ENCODE results near the gene EIF4A2.

The EIF4A2 gene

GRCh38 chr3:186759231-186759930, 24.0 kb upstream of the EIF4A2 start:
- no peak for TF ChIP-seq CTCF (IDR thresholded peaks at IDR 0.05; ENCODE audit: borderline replicate concordance, extremely low read depth, low read length, poor library complexity, severe bottlenecking)
- TF ChIP-seq EZH2 (IDR thresholded peaks at IDR 0.05; ENCODE audit: borderline replicate concordance, low read depth, low read length, severe bottlenecking): no peak

GRCh38 chr3:186760141-186760833, 23.1 kb upstream of the EIF4A2 start:
- Histone ChIP-seq H3K4me3 (ENCODE audit: low read depth in 1 of 2, low read length in 2 of 2) (no peak overlapping the region), H3K9ac (ENCODE audit: low read depth, low read length) (no peak overlapping the region), H3K27me3 (ENCODE audit: insufficient read depth, low read length, poor library complexity) (peaks cover 6% of the 10 kb centered on the region), H3K36me3 (ENCODE audit: insufficient read depth, low read length) (no peaks in the 10 kb centered on the region), H3K4me2 (ENCODE audit: insufficient read depth, low read length) (no peak overlapping the region), H3K4me1 (ENCODE audit: insufficient read depth, low read length) (no peaks in the 10 kb centered on the region), H3K27ac (ENCODE audit: low read length) (no peak overlapping the region), H3K9me3 (ENCODE audit: insufficient read depth, low read length, severe bottlenecking) (no peaks in the 10 kb centered on the region), H3K79me2 (ENCODE audit: insufficient read depth, low read length) (no peaks in the 10 kb centered on the region), H4K20me1 (ENCODE audit: insufficient read depth, low read length) (no peaks in the 10 kb centered on the region), H2AFZ (ENCODE audit: low read depth, low read length) (no peak overlapping the region)
- no peak for DNase-seq
- ATAC-seq (ENCODE audit: insufficient read depth, low read depth): no peak
- no peak for TF ChIP-seq EZH2 (IDR thresholded peaks at IDR 0.05; ENCODE audit: borderline replicate concordance, low read depth, low read length, severe bottlenecking)

More at GRCh38 chr3:186759231-186759930, 24.0 kb upstream of the EIF4A2 start:
- H3K4me1 ChIP-seq (ENCODE audit: insufficient read depth, low read length): no peaks in the 10 kb centered on the region
- no peaks in the 10 kb centered on the region for H3K79me2 ChIP-seq (ENCODE audit: insufficient read depth, low read length)
- DNase-seq (no peak), ATAC-seq (ENCODE audit: insufficient read depth, low read depth) (no peak)
- no peak overlapping the region for H3K4me2 ChIP-seq (ENCODE audit: insufficient read depth, low read length)
- H3K4me3 ChIP-seq (ENCODE audit: low read depth in 1 of 2, low read length in 2 of 2): no peak overlapping the region
- H3K9ac ChIP-seq (ENCODE audit: low read depth, low read length): no peak overlapping the region
- H4K20me1 ChIP-seq (ENCODE audit: insufficient read depth, low read length): no peaks in the 10 kb centered on the region
- no peaks in the 10 kb centered on the region for H3K9me3 ChIP-seq (ENCODE audit: insufficient read depth, low read length, severe bottlenecking)
- peaks cover 9% of the 10 kb centered on the region for H3K27me3 ChIP-seq (ENCODE audit: insufficient read depth, low read length, poor library complexity)
- no peak overlapping the region for H2AFZ ChIP-seq (ENCODE audit: low read depth, low read length)
- H3K36me3 ChIP-seq (ENCODE audit: insufficient read depth, low read length): no peaks in the 10 kb centered on the region
- no peak overlapping the region for H3K27ac ChIP-seq (ENCODE audit: low read length)

- no peak overlapping the region for H2AFZ ChIP-seq (ENCODE audit: low read depth, low read length)
These were observed 22.4 kb upstream of the EIF4A2 start for GRCh38 chr3:186760897-186761447.

More at GRCh38 chr3:186760897-186761447, 22.4 kb upstream of the EIF4A2 start:
- H3K9me3 ChIP-seq (ENCODE audit: insufficient read depth, low read length, severe bottlenecking): no peaks in the 10 kb centered on the region
- DNase-seq (no peak), ATAC-seq (ENCODE audit: insufficient read depth, low read depth) (no peak)
- no peaks in the 10 kb centered on the region for H4K20me1 ChIP-seq (ENCODE audit: insufficient read depth, low read length)
- TF ChIP-seq EZH2 (IDR thresholded peaks at IDR 0.05; ENCODE audit: borderline replicate concordance, low read depth, low read length, severe bottlenecking) (no peak), CTCF (IDR thresholded peaks at IDR 0.05; ENCODE audit: borderline replicate concordance, extremely low read depth, low read length, poor library complexity, severe bottlenecking) (no peak)
- no peak overlapping the region for H3K9ac ChIP-seq (ENCODE audit: low read depth, low read length)
- no peaks in the 10 kb centered on the region for H3K4me1 ChIP-seq (ENCODE audit: insufficient read depth, low read length)
- H3K4me2 ChIP-seq (ENCODE audit: insufficient read depth, low read length): no peak overlapping the region
- peaks cover under 1% of the 10 kb centered on the region for H3K27me3 ChIP-seq (ENCODE audit: insufficient read depth, low read length, poor library complexity)
- H3K4me3 ChIP-seq (ENCODE audit: low read depth in 1 of 2, low read length in 2 of 2): no peak overlapping the region
- no peaks in the 10 kb centered on the region for H3K36me3 ChIP-seq (ENCODE audit: insufficient read depth, low read length)
- no peak overlapping the region for H3K27ac ChIP-seq (ENCODE audit: low read length)
- no peaks in the 10 kb centered on the region for H3K79me2 ChIP-seq (ENCODE audit: insufficient read depth, low read length)
